Fibroblast of lung (primary cell): ENCODE data around the gene CHKA.

ENCODE experiments used
- EZH2 ChIP-seq: IDR thresholded peaks from 2 replicates; pipeline ENCODE4 v1.5.1; 2012; ENCODE audit warnings: low read length, control low read depth, mild to moderate bottlenecking; ENCODE audit errors: missing control alignments
- TF ChIP-seq, protein P1 (sequence below), 2 donors: IDR thresholded peaks in 1 of 2; conservative IDR thresholded peaks in 1 of 2; 1 replicate in 1 of 2; 2 replicates in 1 of 2; pipeline ENCODE4 v1.5.1; 2011 to 2012; ENCODE audit warnings: low read length in 2 of 2, control low read depth in 1 of 2, inconsistent platforms in 1 of 2, low read depth in 1 of 2, mild to moderate bottlenecking in 1 of 2

DNA sequence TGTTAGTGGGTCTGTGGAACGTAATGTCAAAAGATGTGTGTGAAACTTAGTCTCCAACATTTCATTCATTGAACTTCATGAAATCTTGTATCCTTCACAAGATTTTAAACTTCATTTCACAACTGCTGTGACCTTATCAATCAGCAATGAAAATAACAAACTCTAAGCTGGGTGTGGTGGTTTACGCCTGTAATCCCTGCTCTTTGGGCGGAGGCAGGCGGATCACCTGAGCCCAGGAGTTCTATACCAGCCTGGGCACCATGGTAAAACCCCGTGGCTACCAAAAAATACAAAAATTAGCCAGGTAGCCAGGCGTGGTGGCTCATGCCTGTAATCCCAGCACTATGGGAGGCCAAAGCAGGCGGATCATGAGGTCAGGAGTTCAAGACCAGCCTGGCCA, 5.1 kb downstream of the CHKA start:
- TF ChIP-seq, protein P1, sequence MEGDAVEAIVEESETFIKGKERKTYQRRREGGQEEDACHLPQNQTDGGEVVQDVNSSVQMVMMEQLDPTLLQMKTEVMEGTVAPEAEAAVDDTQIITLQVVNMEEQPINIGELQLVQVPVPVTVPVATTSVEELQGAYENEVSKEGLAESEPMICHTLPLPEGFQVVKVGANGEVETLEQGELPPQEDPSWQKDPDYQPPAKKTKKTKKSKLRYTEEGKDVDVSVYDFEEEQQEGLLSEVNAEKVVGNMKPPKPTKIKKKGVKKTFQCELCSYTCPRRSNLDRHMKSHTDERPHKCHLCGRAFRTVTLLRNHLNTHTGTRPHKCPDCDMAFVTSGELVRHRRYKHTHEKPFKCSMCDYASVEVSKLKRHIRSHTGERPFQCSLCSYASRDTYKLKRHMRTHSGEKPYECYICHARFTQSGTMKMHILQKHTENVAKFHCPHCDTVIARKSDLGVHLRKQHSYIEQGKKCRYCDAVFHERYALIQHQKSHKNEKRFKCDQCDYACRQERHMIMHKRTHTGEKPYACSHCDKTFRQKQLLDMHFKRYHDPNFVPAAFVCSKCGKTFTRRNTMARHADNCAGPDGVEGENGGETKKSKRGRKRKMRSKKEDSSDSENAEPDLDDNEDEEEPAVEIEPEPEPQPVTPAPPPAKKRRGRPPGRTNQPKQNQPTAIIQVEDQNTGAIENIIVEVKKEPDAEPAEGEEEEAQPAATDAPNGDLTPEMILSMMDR (conservative IDR thresholded peaks at IDR 0.05 in 1 of 2, IDR thresholded peaks at IDR 0.05 in 1 of 2; ENCODE audit: low read depth in 1 of 2, low read length in 2 of 2) = no peak
- TF ChIP-seq EZH2 = no peak
